Gastrocnemius medialis (tissue), 4 donors: Measurements from ENCODE around the gene KDELR1.

Experiments used
- CTCF ChIP-seq, 5 experiments: fragments of 450-650 bp in 3 of 5; fragments of 200-600 bp in 2 of 5; sonication (generic) in 2 of 5; IDR thresholded peaks in 4 of 5; conservative IDR thresholded peaks in 1 of 5; 1 replicate in 4 of 5; 2 replicates in 1 of 5; pipeline ENCODE4 v1.5.1; 2016 to 2019; ENCODE audit warnings: antibody characterized with exemption in 5 of 5, mild to moderate bottlenecking in 3 of 5, moderate library complexity in 3 of 5
- POLR2A ChIP-seq, 2 donors: fragments of 450-650 bp; IDR thresholded peaks; one replicate each; pipeline ENCODE4 v1.6.1; 2017; ENCODE audit warnings: antibody characterized with exemption in 2 of 2, mild to moderate bottlenecking in 2 of 2, moderate library complexity in 2 of 2

GRCh38 chr19:48350856-48351255, 40.5 kb downstream of the KDELR1 start:
- TF ChIP-seq CTCF (IDR thresholded peaks at IDR 0.05 in 4 of 5, conservative IDR thresholded peaks at IDR 0.05 in 1 of 5) (no peak), POLR2A (IDR thresholded peaks at IDR 0.05) (no peak)
